ENCODE data around the gene RANGRF.

DNA sequence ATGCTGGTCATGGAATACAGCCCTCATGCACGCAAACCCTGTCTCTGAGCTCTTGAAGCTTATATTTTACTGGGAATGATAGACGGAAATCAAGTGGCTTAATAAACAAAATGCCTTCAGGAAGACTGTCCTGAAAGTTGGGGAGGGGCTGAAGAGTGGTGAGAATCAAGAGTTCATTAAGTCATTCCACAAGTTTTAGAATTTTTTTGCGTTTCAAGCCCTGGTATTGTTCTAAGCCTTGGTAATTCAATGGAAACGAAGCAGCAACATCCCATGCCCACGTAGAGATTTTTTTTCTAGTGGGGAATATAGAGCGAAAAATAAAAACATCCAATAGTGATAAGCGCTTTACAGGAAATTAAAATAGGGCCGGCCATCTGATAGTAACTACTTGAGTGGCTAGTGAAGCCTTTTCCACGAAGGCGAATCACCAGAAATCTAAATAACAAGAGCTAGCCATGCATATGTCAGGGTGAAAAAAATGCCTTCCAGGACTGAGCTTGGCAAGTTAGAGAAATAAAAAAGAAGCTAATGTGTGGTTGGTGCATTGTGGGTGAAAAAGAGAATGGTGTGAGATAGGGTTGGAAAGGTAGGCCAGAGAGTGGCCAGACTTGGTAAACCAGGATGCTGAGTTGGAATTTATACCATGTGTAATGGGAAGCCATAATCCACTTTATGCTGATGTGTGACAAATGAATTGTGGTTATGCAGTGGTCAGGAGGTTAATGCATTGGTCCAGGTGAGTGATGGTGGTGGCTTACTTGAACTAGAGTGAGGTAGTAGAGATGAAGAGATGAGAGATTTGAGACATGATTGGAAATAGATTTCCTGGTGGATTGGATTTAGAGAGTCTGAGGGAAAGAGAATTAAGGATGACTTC, 38.6 kb upstream of the RANGRF start:
- TF ChIP-seq, protein P1, sequence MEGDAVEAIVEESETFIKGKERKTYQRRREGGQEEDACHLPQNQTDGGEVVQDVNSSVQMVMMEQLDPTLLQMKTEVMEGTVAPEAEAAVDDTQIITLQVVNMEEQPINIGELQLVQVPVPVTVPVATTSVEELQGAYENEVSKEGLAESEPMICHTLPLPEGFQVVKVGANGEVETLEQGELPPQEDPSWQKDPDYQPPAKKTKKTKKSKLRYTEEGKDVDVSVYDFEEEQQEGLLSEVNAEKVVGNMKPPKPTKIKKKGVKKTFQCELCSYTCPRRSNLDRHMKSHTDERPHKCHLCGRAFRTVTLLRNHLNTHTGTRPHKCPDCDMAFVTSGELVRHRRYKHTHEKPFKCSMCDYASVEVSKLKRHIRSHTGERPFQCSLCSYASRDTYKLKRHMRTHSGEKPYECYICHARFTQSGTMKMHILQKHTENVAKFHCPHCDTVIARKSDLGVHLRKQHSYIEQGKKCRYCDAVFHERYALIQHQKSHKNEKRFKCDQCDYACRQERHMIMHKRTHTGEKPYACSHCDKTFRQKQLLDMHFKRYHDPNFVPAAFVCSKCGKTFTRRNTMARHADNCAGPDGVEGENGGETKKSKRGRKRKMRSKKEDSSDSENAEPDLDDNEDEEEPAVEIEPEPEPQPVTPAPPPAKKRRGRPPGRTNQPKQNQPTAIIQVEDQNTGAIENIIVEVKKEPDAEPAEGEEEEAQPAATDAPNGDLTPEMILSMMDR (IDR thresholded peaks at IDR 0.05; ENCODE audit: borderline replicate concordance, extremely low read depth, low read length, poor library complexity, severe bottlenecking) = no peak
- no peak for TF ChIP-seq EZH2 (IDR thresholded peaks at IDR 0.05; ENCODE audit: borderline replicate concordance, low read depth, low read length, severe bottlenecking)
